GM11168 (cell line): ENCODE data around the gene CC2D1A.
"Not testable (repeated sequence)": the region's sequence is repeated elsewhere in the genome, so short reads cannot be mapped to it uniquely, and the experiment has no call there.

Experiments used
- in situ Hi-C: fragments of 300-500 bp; cut with MboI; formaldehyde crosslinking; loops from one replicate; pipeline ENCODE4 v1.12.0; 2022; ENCODE audit warnings: low sequenced_read_pairs; ENCODE audit not compliant: unreplicated experiment

CC2D1A gene

GRCh38 chr19:13899393-13899792 is 6.6 kb upstream of the CC2D1A start:
- in situ Hi-C loops: no loop called here

- in situ Hi-C loops: no loop called here
These were observed 6.0 kb upstream of the CC2D1A start for GRCh38 chr19:13899912-13900584.

GRCh38 chr19:13902993-13903555 is 2.9 kb upstream of the CC2D1A start:
- in situ Hi-C loops: no loop called here

- in situ Hi-C loops: no loop called here
These were observed 512 bp downstream of the CC2D1A start for GRCh38 chr19:13906521-13906904.

- in situ Hi-C loops: no loop called here
These were observed 909 bp downstream of the CC2D1A start for GRCh38 chr19:13906910-13907309.

GRCh38 chr19:13908674-13909073 is 2.7 kb downstream of the CC2D1A start:
- in situ Hi-C loops: no loop called here

GRCh38 chr19:13909430-13909829 is 3.4 kb downstream of the CC2D1A start:
- in situ Hi-C loops: no loop called here

GRCh38 chr19:13913352-13913751 is 7.4 kb downstream of the CC2D1A start:
- in situ Hi-C loops: no loop called here

GRCh38 chr19:13914777-13915176 is 8.8 kb downstream of the CC2D1A start:
- in situ Hi-C loops: no loop called here

GRCh38 chr19:13917888-13918406 is 11.9 kb downstream of the CC2D1A start:
- in situ Hi-C loops: no loop called here

GRCh38 chr19:13918726-13919411 is 12.9 kb downstream of the CC2D1A start:
- in situ Hi-C loops: no loop called here

- in situ Hi-C loops: no loop called here
These were observed 14.5 kb downstream of the CC2D1A start for GRCh38 chr19:13920524-13920923.

- in situ Hi-C loops: no loop called here
These were observed 15.1 kb downstream of the CC2D1A start for GRCh38 chr19:13920940-13921747.

- in situ Hi-C loops: not testable (repeated sequence)
These were observed 16.1 kb downstream of the CC2D1A start for GRCh38 chr19:13922118-13922517.

- in situ Hi-C loops: no loop called here
These were observed 17.4 kb downstream of the CC2D1A start for GRCh38 chr19:13923194-13923987.

- in situ Hi-C loops: no loop called here
These were observed 20.0 kb downstream of the CC2D1A start for GRCh38 chr19:13926010-13926409.

GRCh38 chr19:13926715-13927114 is 20.7 kb downstream of the CC2D1A start:
- in situ Hi-C loops: no loop called here

GRCh38 chr19:13929340-13929739 is 23.3 kb downstream of the CC2D1A start:
- in situ Hi-C loops: no loop called here

- in situ Hi-C loops: no loop called here
These were observed 24.0 kb downstream of the CC2D1A start for GRCh38 chr19:13929956-13930355.

- in situ Hi-C loops: no loop called here
These were observed 24.4 kb downstream of the CC2D1A start for GRCh38 chr19:13930402-13930801.
